ENCODE results near the gene LRRC17. TPM values are rescaled to one million over a fixed set of nuclear protein-coding genes. Genes with fewer than 3 reads are reported as not detected.
"Not testable (repeated sequence)": the region's sequence is repeated elsewhere in the genome, so short reads cannot be mapped to it uniquely, and the experiment has no call there.

Gene LRRC17
- total and polyA plus RNA-seq, 10 of the 15 experiments (the other 5 are each of a cell fraction or from before 2014, with no cell fraction given) = 0.06 to 0.31 (median 0.10) TPM; not detected in 5

DNA sequence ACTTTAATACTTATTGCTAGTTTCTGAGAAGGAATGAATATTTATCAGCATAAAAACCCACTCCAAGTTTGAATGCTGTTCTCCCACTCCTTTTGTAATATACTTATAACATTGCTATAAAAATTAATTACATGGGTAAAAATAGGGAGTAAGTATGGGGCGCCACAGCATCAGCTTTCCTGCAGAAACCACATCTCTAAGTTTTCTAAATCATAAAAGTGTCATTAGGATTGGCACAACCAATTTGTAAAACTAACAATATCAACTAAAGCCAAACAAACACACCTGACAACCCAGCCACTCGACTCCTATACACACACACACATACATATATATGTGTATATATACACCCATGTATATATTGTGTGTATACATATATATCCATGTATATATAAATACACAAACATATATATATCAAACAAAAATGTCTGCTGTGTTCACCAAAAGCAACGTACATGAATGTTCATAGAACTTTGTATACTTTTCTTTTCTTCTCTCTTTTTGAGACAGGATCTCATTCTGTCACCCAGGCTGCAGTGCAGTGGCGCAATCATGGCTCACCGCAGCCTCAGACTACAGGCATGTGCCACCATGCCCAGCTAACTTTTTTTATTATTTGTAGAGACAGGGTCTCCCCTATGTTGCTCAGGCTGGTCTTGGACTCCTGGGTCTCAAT is 14.8 kb upstream of the LRRC17 start (continued):
- no peak for TF ChIP-seq MEF2A (IDR thresholded peaks at IDR 0.05; ENCODE audit: insufficient read depth, low read depth, low read length)

DNA sequence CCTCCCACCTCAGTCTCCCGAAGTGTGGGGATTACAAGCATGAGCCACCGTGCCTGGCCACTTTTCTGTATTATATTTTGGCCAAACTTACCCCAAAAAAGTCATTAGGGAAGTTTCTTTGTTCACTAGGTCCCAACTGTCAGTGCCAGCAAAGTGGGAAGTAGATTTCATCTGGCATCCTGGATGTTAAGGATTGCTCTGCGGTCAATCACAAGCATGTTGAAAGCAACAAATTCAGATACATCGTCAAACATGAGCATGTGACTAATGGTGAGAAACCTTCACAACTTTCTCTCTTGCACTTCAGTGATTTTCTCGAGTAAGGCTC is 14.3 kb upstream of the LRRC17 start:
- no peaks in the 10 kb centered on the region for H3K79me2 ChIP-seq (ENCODE audit: control insufficient read depth, insufficient read depth, low read length)
- TF ChIP-seq, protein P1, sequence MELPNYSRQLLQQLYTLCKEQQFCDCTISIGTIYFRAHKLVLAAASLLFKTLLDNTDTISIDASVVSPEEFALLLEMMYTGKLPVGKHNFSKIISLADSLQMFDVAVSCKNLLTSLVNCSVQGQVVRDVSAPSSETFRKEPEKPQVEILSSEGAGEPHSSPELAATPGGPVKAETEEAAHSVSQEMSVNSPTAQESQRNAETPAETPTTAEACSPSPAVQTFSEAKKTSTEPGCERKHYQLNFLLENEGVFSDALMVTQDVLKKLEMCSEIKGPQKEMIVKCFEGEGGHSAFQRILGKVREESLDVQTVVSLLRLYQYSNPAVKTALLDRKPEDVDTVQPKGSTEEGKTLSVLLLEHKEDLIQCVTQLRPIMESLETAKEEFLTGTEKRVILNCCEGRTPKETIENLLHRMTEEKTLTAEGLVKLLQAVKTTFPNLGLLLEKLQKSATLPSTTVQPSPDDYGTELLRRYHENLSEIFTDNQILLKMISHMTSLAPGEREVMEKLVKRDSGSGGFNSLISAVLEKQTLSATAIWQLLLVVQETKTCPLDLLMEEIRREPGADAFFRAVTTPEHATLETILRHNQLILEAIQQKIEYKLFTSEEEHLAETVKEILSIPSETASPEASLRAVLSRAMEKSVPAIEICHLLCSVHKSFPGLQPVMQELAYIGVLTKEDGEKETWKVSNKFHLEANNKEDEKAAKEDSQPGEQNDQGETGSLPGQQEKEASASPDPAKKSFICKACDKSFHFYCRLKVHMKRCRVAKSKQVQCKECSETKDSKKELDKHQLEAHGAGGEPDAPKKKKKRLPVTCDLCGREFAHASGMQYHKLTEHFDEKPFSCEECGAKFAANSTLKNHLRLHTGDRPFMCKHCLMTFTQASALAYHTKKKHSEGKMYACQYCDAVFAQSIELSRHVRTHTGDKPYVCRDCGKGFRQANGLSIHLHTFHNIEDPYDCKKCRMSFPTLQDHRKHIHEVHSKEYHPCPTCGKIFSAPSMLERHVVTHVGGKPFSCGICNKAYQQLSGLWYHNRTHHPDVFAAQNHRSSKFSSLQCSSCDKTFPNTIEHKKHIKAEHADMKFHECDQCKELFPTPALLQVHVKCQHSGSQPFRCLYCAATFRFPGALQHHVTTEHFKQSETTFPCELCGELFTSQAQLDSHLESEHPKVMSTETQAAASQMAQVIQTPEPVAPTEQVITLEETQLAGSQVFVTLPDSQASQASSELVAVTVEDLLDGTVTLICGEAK (IDR thresholded peaks at IDR 0.05; ENCODE audit: borderline replicate concordance) = no peak
- TF ChIP-seq SMC3 (IDR thresholded peaks at IDR 0.05; ENCODE audit: borderline replicate concordance, low read length) (no peak), POLR2A (IDR thresholded peaks at IDR 0.05; ENCODE audit: low read depth, low read length) (no peak), IKZF2 (IDR thresholded peaks at IDR 0.05) (no peak), ZZZ3 (IDR thresholded peaks at IDR 0.05; ENCODE audit: control insufficient read depth, insufficient read length, low read depth) (no peak), NBN (IDR thresholded peaks at IDR 0.05) (no peak), NRF1 (conservative IDR thresholded peaks at IDR 0.05; ENCODE audit: low read depth, low read length) (no peak), CBX5 (IDR thresholded peaks at IDR 0.05; ENCODE audit: low read depth) (no peak), ETV6 (conservative IDR thresholded peaks at IDR 0.05 in 1 of 2, IDR thresholded peaks at IDR 0.05 in 1 of 2; ENCODE audit: borderline replicate concordance in 1 of 2, low read depth in 1 of 2) (no peak)
- TF ChIP-seq, protein P2, sequence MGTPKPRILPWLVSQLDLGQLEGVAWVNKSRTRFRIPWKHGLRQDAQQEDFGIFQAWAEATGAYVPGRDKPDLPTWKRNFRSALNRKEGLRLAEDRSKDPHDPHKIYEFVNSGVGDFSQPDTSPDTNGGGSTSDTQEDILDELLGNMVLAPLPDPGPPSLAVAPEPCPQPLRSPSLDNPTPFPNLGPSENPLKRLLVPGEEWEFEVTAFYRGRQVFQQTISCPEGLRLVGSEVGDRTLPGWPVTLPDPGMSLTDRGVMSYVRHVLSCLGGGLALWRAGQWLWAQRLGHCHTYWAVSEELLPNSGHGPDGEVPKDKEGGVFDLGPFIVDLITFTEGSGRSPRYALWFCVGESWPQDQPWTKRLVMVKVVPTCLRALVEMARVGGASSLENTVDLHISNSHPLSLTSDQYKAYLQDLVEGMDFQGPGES (IDR thresholded peaks at IDR 0.05) = no peak
- ATAC-seq (no peak), DNase-seq (ENCODE audit: low read depth, low spot score) (no peak), FAIRE-seq (no peak)
- BruUV-seq (replicated peaks) = no TSS peak
- ChIA-PET SMC1A (ENCODE audit: uncharacterized antibody, unreplicated experiment) (no interaction called here), POLR2A (no interaction called here), CTCF (no interaction called here), RAD21 (ENCODE audit: unreplicated experiment) (no interaction called here)
- H3K36me3 ChIP-seq (ENCODE audit: control insufficient read depth in 2 of 2, insufficient read depth in 2 of 2, low read length in 1 of 2) = no peaks in the 10 kb centered on the region
- no peaks in the 10 kb centered on the region for H3K4me1 ChIP-seq (ENCODE audit: control insufficient read depth, insufficient read depth, low read length)
- no peaks in the 10 kb centered on the region for H4K20me1 ChIP-seq (ENCODE audit: control insufficient read depth, insufficient read depth)
- no peak overlapping the region for H3K4me2 ChIP-seq (ENCODE audit: control insufficient read depth, insufficient read depth)
- 39% methylated on average over 5 of the region's 5 CpGs for WGBS (ENCODE audit: insufficient coverage, insufficient replicate concordance, low lambda C conversion rate, missing lambda C conversion rate)
- H3K9me3 ChIP-seq (replicated peaks; ENCODE audit: control insufficient read depth, insufficient read depth, low read length) = no peaks in the 10 kb centered on the region
- in situ Hi-C loops (cut with MboI) = no loop called here
- no peaks in the 10 kb centered on the region for H3K27me3 ChIP-seq (replicated peaks in 1 of 2; ENCODE audit: control insufficient read depth in 2 of 2, insufficient read depth in 2 of 2, low read length in 1 of 2)
- H3K4me3 ChIP-seq = no peak overlapping the region
- no peak overlapping the region for H2AFZ ChIP-seq (ENCODE audit: control insufficient read depth, low read depth, low read length)
- H3K27ac ChIP-seq (ENCODE audit: control insufficient read depth, insufficient read depth) = no peak overlapping the region
- intact Hi-C loops (cut with micrococcal nuclease; ENCODE audit: unreplicated experiment) = no loop called here
- no peak overlapping the region for H3K9ac ChIP-seq (ENCODE audit: control insufficient read depth, insufficient read depth, low read length)

DNA sequence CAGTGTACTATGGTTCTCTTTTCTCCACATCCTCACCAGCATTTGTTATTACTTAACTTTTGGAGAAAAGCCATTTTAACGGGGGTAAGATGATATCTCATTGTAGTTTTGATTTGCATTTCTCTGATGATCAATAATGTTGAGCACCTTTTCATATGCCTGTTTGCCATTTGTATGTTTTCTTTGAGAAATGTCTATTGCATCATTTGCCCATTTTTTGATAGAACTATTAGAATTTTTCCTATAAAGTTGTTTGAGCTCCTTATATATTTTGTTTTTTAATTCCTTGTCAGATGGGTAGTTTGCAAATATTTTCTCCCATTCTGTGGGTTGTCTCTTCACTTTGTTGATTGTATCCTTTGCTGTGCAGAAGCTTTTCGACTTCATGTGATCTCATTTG is 10.7 kb upstream of the LRRC17 start:
- H3K4me3 ChIP-seq; H3K9ac ChIP-seq (ENCODE audit: control insufficient read depth, insufficient read depth, low read length); H4K20me1 ChIP-seq (ENCODE audit: control insufficient read depth, insufficient read depth); H3K36me3 ChIP-seq (ENCODE audit: control insufficient read depth in 2 of 2, insufficient read depth in 2 of 2, low read length in 1 of 2); RAD21 ChIA-PET (ENCODE audit: unreplicated experiment); H3K27me3 ChIP-seq (replicated peaks in 1 of 2; ENCODE audit: control insufficient read depth in 2 of 2, insufficient read depth in 2 of 2, low read length in 1 of 2); H3K4me2 ChIP-seq (ENCODE audit: control insufficient read depth, insufficient read depth); H2AFZ ChIP-seq (ENCODE audit: control insufficient read depth, low read depth, low read length); in situ Hi-C loops (cut with MboI); intact Hi-C loops (cut with micrococcal nuclease; ENCODE audit: unreplicated experiment); SMC1A ChIA-PET (ENCODE audit: uncharacterized antibody, unreplicated experiment); CTCF ChIA-PET; H3K79me2 ChIP-seq (ENCODE audit: control insufficient read depth, insufficient read depth, low read length); BruUV-seq (replicated peaks); H3K27ac ChIP-seq (ENCODE audit: control insufficient read depth, insufficient read depth); FAIRE-seq; H3K4me1 ChIP-seq (ENCODE audit: control insufficient read depth, insufficient read depth, low read length); ATAC-seq; POLR2A ChIA-PET; H3K9me3 ChIP-seq (replicated peaks; ENCODE audit: control insufficient read depth, insufficient read depth, low read length); DNase-seq (ENCODE audit: low read depth, low spot score): not testable (repeated sequence)
- WGBS (ENCODE audit: insufficient coverage, insufficient replicate concordance, low lambda C conversion rate, missing lambda C conversion rate) = 7% methylated on average over 2 of the region's 2 CpGs

Measured in GM12878 (cell line).